Measurements from ENCODE around the gene RIBC2. TPM values are rescaled to one million over a fixed set of nuclear protein-coding genes. Genes with fewer than 3 reads are reported as not detected.

Gene RIBC2
- total and polyA plus RNA-seq, 2 of the 13 experiments (the other 11 are each of a cell fraction or from before 2014, with no cell fraction given): 0.55 TPM; not detected in 1

- TF ChIP-seq MXD4 (CRISPR knock-in tag; IDR thresholded peaks at IDR 0.05) (peak; percentile 18; the same call in 1 of the 2 replicates), KAT8 (CRISPR knock-in tag; IDR thresholded peaks at IDR 0.05) (0 out of 2 replicates have a peak, but pooled peaks have one; percentile 24), ZNF224 (CRISPR knock-in tag; IDR thresholded peaks at IDR 0.05) (0 out of 2 replicates have a peak, but pooled peaks have one; percentile 16), ZBTB38 (CRISPR knock-in tag; IDR thresholded peaks at IDR 0.05) (peak; percentile 46; the same call in 1 of the 2 replicates), ZNF33B (CRISPR knock-in tag; IDR thresholded peaks at IDR 0.05) (0 out of 2 replicates have a peak, but pooled peaks have one; percentile 37), ZNF615 (CRISPR knock-in tag; IDR thresholded peaks at IDR 0.05; ENCODE audit: borderline replicate concordance) (no peak), ZFY (CRISPR knock-in tag; IDR thresholded peaks at IDR 0.05) (peak; percentile 19; the same call in 1 of the 2 replicates), ZNF20 (CRISPR knock-in tag; IDR thresholded peaks at IDR 0.05) (no peak), SPEN (CRISPR knock-in tag; IDR thresholded peaks at IDR 0.05; ENCODE audit: low read depth) (no peak), CC2D1A (CRISPR knock-in tag; IDR thresholded peaks at IDR 0.05) (no peak), ZBTB4 (CRISPR knock-in tag; IDR thresholded peaks at IDR 0.05; ENCODE audit: borderline replicate concordance) (0 out of 2 replicates have a peak, but pooled peaks have one; percentile 30), ZNF547 (CRISPR knock-in tag; IDR thresholded peaks at IDR 0.05) (0 out of 2 replicates have a peak, but pooled peaks have one; percentile 29), ZNF746 (CRISPR knock-in tag; IDR thresholded peaks at IDR 0.05) (no peak), TFDP2 (CRISPR knock-in tag; IDR thresholded peaks at IDR 0.05) (peak; percentile 96), ZNF546 (CRISPR knock-in tag; conservative IDR thresholded peaks at IDR 0.05) (no peak), ZNF7 (CRISPR knock-in tag; IDR thresholded peaks at IDR 0.05) (no peak), ATF5 (CRISPR knock-in tag; IDR thresholded peaks at IDR 0.05; ENCODE audit: low read depth) (no peak), ZMAT3 (CRISPR knock-in tag; conservative IDR thresholded peaks at IDR 0.05) (0 out of 2 replicates have a peak, but pooled peaks have one; percentile 53), ZNF17 (CRISPR knock-in tag; IDR thresholded peaks at IDR 0.05) (no peak), YEATS4 (CRISPR knock-in tag; IDR thresholded peaks at IDR 0.05; ENCODE audit: borderline replicate concordance) (peak; percentile 24; the same call in 1 of the 2 replicates), MAX (IDR thresholded peaks at IDR 0.05) (peak; percentile 84), ZNF329 (CRISPR knock-in tag; IDR thresholded peaks at IDR 0.05; ENCODE audit: low read depth) (no peak), ZBTB33 (CRISPR knock-in tag; IDR thresholded peaks at IDR 0.05) (peak; percentile 97)
These were observed at the start of gene RIBC2, which contains the start of gene SMC1B (continued) for GRCh38 chr22:45413368-45414211.

Data from HepG2 (cell line).